ENCODE data around the gene OR7G2.
"Not testable (repeated sequence)": the region's sequence is repeated elsewhere in the genome, so short reads cannot be mapped to it uniquely, and the experiment has no call there.

- TF ChIP-seq, protein P1, sequence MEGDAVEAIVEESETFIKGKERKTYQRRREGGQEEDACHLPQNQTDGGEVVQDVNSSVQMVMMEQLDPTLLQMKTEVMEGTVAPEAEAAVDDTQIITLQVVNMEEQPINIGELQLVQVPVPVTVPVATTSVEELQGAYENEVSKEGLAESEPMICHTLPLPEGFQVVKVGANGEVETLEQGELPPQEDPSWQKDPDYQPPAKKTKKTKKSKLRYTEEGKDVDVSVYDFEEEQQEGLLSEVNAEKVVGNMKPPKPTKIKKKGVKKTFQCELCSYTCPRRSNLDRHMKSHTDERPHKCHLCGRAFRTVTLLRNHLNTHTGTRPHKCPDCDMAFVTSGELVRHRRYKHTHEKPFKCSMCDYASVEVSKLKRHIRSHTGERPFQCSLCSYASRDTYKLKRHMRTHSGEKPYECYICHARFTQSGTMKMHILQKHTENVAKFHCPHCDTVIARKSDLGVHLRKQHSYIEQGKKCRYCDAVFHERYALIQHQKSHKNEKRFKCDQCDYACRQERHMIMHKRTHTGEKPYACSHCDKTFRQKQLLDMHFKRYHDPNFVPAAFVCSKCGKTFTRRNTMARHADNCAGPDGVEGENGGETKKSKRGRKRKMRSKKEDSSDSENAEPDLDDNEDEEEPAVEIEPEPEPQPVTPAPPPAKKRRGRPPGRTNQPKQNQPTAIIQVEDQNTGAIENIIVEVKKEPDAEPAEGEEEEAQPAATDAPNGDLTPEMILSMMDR (IDR thresholded peaks at IDR 0.05), result not testable (repeated sequence)
- peak; percentile 43; the same call in 1 of the 2 replicates for TF ChIP-seq CHD4 (IDR thresholded peaks at IDR 0.05; ENCODE audit: borderline replicate concordance)
- TF ChIP-seq, protein P2, sequence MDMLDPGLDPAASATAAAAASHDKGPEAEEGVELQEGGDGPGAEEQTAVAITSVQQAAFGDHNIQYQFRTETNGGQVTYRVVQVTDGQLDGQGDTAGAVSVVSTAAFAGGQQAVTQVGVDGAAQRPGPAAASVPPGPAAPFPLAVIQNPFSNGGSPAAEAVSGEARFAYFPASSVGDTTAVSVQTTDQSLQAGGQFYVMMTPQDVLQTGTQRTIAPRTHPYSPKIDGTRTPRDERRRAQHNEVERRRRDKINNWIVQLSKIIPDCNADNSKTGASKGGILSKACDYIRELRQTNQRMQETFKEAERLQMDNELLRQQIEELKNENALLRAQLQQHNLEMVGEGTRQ (IDR thresholded peaks at IDR 0.05), result not testable (repeated sequence)
- not testable (repeated sequence) for TF ChIP-seq ESRRA (IDR thresholded peaks at IDR 0.05; ENCODE audit: borderline replicate concordance, low read length); POLR2AphosphoS2 (conservative IDR thresholded peaks at IDR 0.05; ENCODE audit: low read length); KDM1A (IDR thresholded peaks at IDR 0.05; ENCODE audit: low read depth); BHLHE40 (IDR thresholded peaks at IDR 0.05; ENCODE audit: low read depth, low read length)
- TF ChIP-seq ZFP36 (IDR thresholded peaks at IDR 0.05; ENCODE audit: borderline replicate concordance, partially characterized antibody), result peak; percentile 27
Measured at GRCh38 chr19:9071720-9072119, 35.6 kb downstream of the OR7G2 start.
